ENCODE results near the gene TRMU. TPM values are rescaled to one million over a fixed set of nuclear protein-coding genes. Genes with fewer than 3 reads are reported as not detected.

Gene TRMU, protein sequence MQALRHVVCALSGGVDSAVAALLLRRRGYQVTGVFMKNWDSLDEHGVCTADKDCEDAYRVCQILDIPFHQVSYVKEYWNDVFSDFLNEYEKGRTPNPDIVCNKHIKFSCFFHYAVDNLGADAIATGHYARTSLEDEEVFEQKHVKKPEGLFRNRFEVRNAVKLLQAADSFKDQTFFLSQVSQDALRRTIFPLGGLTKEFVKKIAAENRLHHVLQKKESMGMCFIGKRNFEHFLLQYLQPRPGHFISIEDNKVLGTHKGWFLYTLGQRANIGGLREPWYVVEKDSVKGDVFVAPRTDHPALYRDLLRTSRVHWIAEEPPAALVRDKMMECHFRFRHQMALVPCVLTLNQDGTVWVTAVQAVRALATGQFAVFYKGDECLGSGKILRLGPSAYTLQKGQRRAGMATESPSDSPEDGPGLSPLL
- 10 to 100 TPM; 15.0 to 27.6 (median 20.8) TPM for total RNA-seq
- 10 to 100 TPM; 53.9 to 58.0 TPM for polyA plus RNA-seq

DNA sequence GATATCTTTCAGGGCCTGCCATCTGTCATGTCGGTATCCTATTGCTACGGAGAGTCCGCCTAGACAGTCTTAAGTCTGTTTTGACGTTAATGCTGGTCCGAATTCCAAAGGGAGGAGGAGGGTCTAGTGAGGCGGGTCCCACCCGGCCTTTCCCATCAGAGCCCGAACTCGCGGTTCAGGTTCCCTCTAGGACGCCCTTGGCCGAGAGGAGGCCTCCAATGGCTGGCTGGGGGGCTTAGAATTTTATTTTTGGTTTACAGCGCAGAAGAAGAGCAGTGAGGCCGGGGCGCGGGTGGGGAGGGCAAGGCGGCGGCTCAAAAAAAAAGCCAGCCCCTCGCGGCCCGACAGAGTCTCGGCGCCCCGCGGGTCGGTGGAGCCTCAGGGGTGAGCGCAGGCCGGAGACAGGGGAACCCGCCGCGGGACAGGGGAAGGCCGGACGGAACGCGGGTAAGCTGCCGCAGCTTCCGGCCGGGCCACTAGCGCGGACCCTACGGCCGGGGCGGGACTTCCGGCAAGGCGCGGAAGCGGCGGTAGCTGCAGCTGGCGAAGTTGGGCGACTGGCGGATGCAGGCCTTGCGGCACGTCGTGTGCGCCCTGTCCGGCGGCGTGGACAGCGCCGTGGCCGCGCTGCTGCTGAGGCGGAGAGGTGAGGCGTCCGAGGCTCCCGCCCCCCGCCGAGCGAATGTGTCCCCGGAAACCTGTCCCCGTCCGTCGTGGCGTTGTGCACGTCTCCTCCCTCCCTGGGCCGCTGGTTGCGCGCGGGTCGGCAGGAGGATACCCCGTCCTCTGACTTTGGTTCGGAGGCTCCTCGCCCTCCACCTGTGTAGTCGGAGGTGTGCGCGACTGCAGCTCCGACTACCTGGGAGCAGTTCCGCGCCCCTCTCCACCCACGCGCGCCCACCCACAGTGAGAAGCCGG, at the start of gene TRMU:
TRMU (plus strand) TSS at position 514 of the 918 bp plus-strand sequence; CDS start at position 565, 51 bp downstream.
- H3K36me3 ChIP-seq: peaks cover 0 to 22% (median 19%) of the 10 kb centered on the region in 3 donors
- no peaks in the 10 kb centered on the region for H3K27me3 ChIP-seq
- H3K27ac ChIP-seq: peak within 1 kb of the TSS; percentile 75 to 91 (median 87)
- H3K4me1 ChIP-seq: peaks cover 0 to 11% (median 5%) of the 10 kb centered on the region in 3 donors
- H3K4me3 ChIP-seq: peak within 1 kb of the TSS; percentile 53 to 96 (median 86)
- TF ChIP-seq, protein P1, sequence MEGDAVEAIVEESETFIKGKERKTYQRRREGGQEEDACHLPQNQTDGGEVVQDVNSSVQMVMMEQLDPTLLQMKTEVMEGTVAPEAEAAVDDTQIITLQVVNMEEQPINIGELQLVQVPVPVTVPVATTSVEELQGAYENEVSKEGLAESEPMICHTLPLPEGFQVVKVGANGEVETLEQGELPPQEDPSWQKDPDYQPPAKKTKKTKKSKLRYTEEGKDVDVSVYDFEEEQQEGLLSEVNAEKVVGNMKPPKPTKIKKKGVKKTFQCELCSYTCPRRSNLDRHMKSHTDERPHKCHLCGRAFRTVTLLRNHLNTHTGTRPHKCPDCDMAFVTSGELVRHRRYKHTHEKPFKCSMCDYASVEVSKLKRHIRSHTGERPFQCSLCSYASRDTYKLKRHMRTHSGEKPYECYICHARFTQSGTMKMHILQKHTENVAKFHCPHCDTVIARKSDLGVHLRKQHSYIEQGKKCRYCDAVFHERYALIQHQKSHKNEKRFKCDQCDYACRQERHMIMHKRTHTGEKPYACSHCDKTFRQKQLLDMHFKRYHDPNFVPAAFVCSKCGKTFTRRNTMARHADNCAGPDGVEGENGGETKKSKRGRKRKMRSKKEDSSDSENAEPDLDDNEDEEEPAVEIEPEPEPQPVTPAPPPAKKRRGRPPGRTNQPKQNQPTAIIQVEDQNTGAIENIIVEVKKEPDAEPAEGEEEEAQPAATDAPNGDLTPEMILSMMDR (IDR thresholded peaks at IDR 0.05): no peak
- no peaks in the 10 kb centered on the region for H3K9me3 ChIP-seq
- intact Hi-C loops (cut with DNase I): loop anchor here in 1 of 3 donors (10.0 kb wide), 1 partner anchor 321 kb away; no protein-coding TSS in a partner anchor
- peak; percentile 81 to 95 (median 88) for DNase-seq
- FAIRE-seq: no peak
- ATAC-seq: peak; percentile 94 to 97 (median 96)
- 1 to 2% methylated on average over 73 to 93 of the region's 93 CpGs for WGBS, 2 donors

DNA sequence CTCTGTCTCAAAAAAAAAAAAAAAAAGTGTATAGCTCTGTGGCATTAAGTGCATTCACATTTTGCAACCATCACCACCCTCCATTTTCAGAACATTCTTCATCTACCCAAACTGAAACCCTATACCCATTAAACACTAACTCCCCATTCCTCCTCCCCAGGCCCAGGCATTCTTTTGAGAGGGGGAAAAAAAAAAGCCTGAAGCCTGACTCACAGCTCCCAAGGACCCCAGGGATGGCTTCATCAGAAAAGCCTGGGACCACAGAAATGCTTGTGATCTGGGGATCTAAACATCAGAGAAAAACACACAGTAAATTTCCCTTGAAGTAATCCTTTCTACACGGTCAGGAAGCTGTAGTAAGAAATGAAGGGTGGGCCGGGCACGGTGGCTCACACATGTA, 49.5 kb upstream of the TRMU start:
- intact Hi-C loops (cut with DNase I): no loop called here
- TF ChIP-seq, protein P1 (IDR thresholded peaks at IDR 0.05): no peak
- WGBS, 2 donors: 97 to 98% methylated on average over 3 of the region's 3 CpGs

DNA sequence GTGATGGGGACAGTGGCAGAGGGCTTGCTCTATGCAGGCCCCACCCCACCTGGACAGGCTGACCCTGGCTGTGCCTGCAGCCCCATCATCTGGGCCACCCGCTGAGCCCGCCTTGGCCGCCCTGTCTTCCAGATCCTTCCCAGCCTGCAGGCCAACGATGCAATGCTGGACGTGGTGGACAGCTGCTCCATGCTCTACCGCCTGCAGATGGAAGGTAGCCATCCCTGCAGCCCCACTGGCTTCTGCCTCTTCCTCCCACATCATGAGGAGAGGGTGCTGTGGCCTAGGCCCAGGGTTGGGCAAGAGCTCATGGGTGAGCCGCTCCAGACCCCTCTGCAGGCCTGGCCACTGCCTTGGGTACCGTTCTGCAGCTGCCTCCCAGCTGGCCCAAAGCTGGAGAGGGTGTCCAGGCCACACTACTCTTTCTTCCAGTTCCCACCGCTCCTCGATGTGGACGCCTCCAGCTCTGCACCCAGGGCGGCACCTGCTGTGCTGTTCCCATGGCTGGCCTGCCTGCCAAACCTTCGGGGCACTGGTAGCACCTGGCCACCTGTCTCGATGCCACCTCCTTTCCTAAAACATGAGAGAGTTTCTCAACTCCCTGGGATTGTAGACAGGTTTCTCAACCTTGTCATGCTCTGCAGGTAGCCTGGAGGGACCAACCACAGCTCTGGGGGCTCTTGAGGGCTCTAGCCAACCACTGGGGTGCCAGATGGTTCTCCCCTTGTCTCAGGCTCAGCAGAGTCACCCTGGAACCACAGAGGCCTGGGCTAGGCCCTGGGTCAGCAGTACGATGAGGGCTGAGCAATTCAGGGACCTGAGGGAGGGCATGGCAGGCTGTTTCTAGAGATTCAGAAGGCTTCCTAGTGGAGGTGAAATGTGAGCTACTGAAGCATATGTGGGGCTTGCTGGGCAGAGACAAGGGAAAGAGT, 48.3 kb upstream of the TRMU start:
- intact Hi-C loops (cut with DNase I): no loop called here
- DNase-seq (peak; percentile 71 to 93 (median 86)), FAIRE-seq (no peak), ATAC-seq (peak; percentile 82 to 93 (median 92))
- Histone ChIP-seq H3K27ac (peak overlapping the region; percentile 31 to 52 (median 49)), H3K4me1 (peaks cover 0 to 15% (median 8%) of the 10 kb centered on the region in 3 donors), H3K27me3 (no peaks in the 10 kb centered on the region), H3K36me3 (peaks cover 0 to 35% (median 13%) of the 10 kb centered on the region in 3 donors), H3K4me3 (no peak overlapping the region), H3K9me3 (no peaks in the 10 kb centered on the region)
- WGBS, 2 donors: 54 to 63% methylated on average over 15 of the region's 15 CpGs
- TF ChIP-seq, protein P1 (IDR thresholded peaks at IDR 0.05): no peak

More for the DNA sequence above, 49.5 kb upstream of the TRMU start:
- no peaks in the 10 kb centered on the region for H3K9me3 ChIP-seq
- DNase-seq: no peak
- ATAC-seq: no peak
- H3K4me1 ChIP-seq: peaks cover 0 to 15% (median 8%) of the 10 kb centered on the region in 3 donors
- H3K27ac ChIP-seq: no peak overlapping the region
- H3K36me3 ChIP-seq: peaks cover 0 to 40% (median 13%) of the 10 kb centered on the region in 3 donors
- H3K27me3 ChIP-seq: no peaks in the 10 kb centered on the region
- FAIRE-seq: no peak
- no peak overlapping the region for H3K4me3 ChIP-seq

Data from pancreas (tissue), 10 donors.